A673 (cell line): ENCODE measurements around the gene CHRDL1.

Experiments
- CTCF ChIP-seq: fragments of 300-800, 200-600 bp; sonication (generic); conservative IDR thresholded peaks from 2 replicates; pipeline ENCODE4 v1.5.1; 2017; ENCODE audit warnings: low read depth, mild to moderate bottlenecking, antibody characterized with exemption, low read length, moderate library complexity, mixed read lengths
- EZH2 ChIP-seq: fragments of 200-600 bp; sonication (generic); IDR thresholded peaks from 2 replicates; pipeline ENCODE4 v1.6.1; 2017; ENCODE audit warnings: borderline replicate concordance, low read depth, mild to moderate bottlenecking, mixed read lengths, antibody characterized with exemption, low read length; ENCODE audit not compliant: poor library complexity, severe bottlenecking

GRCh38 chrX:110755611-110756010 lies 40.0 kb downstream of the CHRDL1 start:
- no peak for TF ChIP-seq CTCF
- no peak for TF ChIP-seq EZH2
